K562 (cell line): Measurements from ENCODE around the gene MYH11. TPM values are rescaled to one million over a fixed set of nuclear protein-coding genes. Genes with fewer than 3 reads are reported as not detected.

Source experiments
- ATAC-seq: fragments of 200-7000 bp; cut with Tn5 transposase; 3 replicates; pipeline ENCODE4 v1.9.1; 2020; ENCODE audit warnings: moderate library complexity
- BruUV-seq: library from RNA; stranded (reverse); fragments of 400-500 nt; replicated peaks from 2 replicates; lab custom pipeline; 2021; lab: Mats Ljungman, UMichigan
- CTCF ChIA-PET: fragments of 300-600 bp; formaldehyde crosslinking; extraction: SDS; loops from one replicate; lab custom pipeline; 2021; ENCODE audit warnings: low intra/inter-chr PET ratio; lab: Yijun Ruan, JAX
- POLR2A ChIA-PET: fragments of 300-600, 350-650 bp; sonication (Branson Sonifier 250); formaldehyde crosslinking; extraction: SDS; loops from one replicate; lab custom pipeline; 2021; ENCODE audit warnings: antibody characterized with exemption, inconsistent platforms; lab: Yijun Ruan, JAX
- DNase-seq, 4 experiments: peaks; one replicate each; pipeline versions ENCODE4 v3.0.0 to v3.0.0-alpha.2; 2011 to 2018; ENCODE audit warnings: low spot score in 3 of 4, mixed read lengths in 3 of 4; ENCODE audit errors: extremely low read depth in 1 of 4
- FAIRE-seq: peaks from 2 replicates; lab custom pipeline; 2011; peaks lifted over from hg19 to GRCh38; lab: Jason Lieb, UNC
- H2AFZ ChIP-seq: 2 replicates; pipeline ENCODE4 v1.6.0; 2011; ENCODE audit warnings: low read depth, low read length, control low read depth, inconsistent platforms
- H3K27ac ChIP-seq: fragments of 200-600 bp; 3 replicates; pipeline ENCODE4 v1.8.0; 2011; ENCODE audit warnings: low read depth, mild to moderate bottlenecking, control low read depth, inconsistent platforms, low read length, moderate library complexity, mixed read lengths; ENCODE audit errors: extremely low read depth
- H3K27me3 ChIP-seq, 2 experiments: fragments of 300-600 bp in 1 of 2; 2 replicates in 1 of 2; 3 replicates in 1 of 2; pipeline versions ENCODE4 v1.6.0 to v1.8.0; 2011; ENCODE audit warnings: inconsistent platforms in 2 of 2, low read length in 2 of 2, mild to moderate bottlenecking in 1 of 2, mixed read lengths in 1 of 2, moderate library complexity in 1 of 2; ENCODE audit not compliant: control insufficient read depth in 2 of 2, insufficient read depth in 2 of 2
- H3K36me3 ChIP-seq: fragments of 300-600 bp; 3 replicates; pipeline ENCODE4 v1.8.0; 2011; ENCODE audit warnings: mild to moderate bottlenecking, low read length, inconsistent platforms; ENCODE audit not compliant: control insufficient read depth, insufficient read depth
- H3K4me1 ChIP-seq, 2 experiments: fragments of 200-600 bp in 1 of 2; replicated peaks in 1 of 2; 2 replicates in 1 of 2; 3 replicates in 1 of 2; pipeline versions ENCODE4 v1.5.1 to v1.8.0; 2011; ENCODE audit warnings: inconsistent platforms in 2 of 2, low read length in 2 of 2, mild to moderate bottlenecking in 1 of 2, mixed read lengths in 1 of 2, moderate library complexity in 1 of 2; ENCODE audit not compliant: control insufficient read depth in 2 of 2, insufficient read depth in 2 of 2
- H3K4me2 ChIP-seq: 2 replicates; pipeline ENCODE4 v1.6.1; 2011; ENCODE audit warnings: low read length, control low read depth, inconsistent platforms, mixed read lengths; ENCODE audit not compliant: insufficient read depth
- H3K4me3 ChIP-seq: fragments of 200-600 bp; sonication (generic), shearing (Covaris generic); 2 replicates; pipeline ENCODE4 v1.5.1; 2016; ENCODE audit warnings: control low read depth, inconsistent platforms
- H3K79me2 ChIP-seq: fragments of 200-600 bp; 3 replicates; pipeline ENCODE4 v1.8.0; 2011; ENCODE audit warnings: low read length, inconsistent platforms; ENCODE audit not compliant: control insufficient read depth, insufficient read depth
- H3K9ac ChIP-seq, 2 experiments: 2 replicates each; pipeline versions ENCODE4 v1.6.0 to v1.6.1; 2011; ENCODE audit warnings: low read depth in 2 of 2, low read length in 2 of 2, control low read depth in 1 of 2, inconsistent platforms in 1 of 2, mild to moderate bottlenecking in 1 of 2, mixed read lengths in 1 of 2; ENCODE audit not compliant: insufficient read depth in 1 of 2
- H3K9me1 ChIP-seq: one replicate; pipeline ENCODE4 v1.6.0; 2011; ENCODE audit warnings: inconsistent platforms, mild to moderate bottlenecking, low read length, moderate library complexity; ENCODE audit not compliant: control insufficient read depth, insufficient read depth
- H3K9me3 ChIP-seq: replicated peaks from 2 replicates; pipeline ENCODE4 v1.5.1; 2011; ENCODE audit warnings: low read depth, low read length, inconsistent platforms; ENCODE audit not compliant: control insufficient read depth, insufficient read depth
- H4K20me1 ChIP-seq: replicated peaks from 2 replicates; pipeline ENCODE4 v1.6.1; 2011; ENCODE audit warnings: low read length, inconsistent platforms, mixed read lengths; ENCODE audit not compliant: control insufficient read depth, insufficient read depth
- BCOR ChIP-seq: fragments of 450-650 bp; IDR thresholded peaks from 2 replicates; pipeline ENCODE4 v1.6.1; 2016
- BHLHE40 ChIP-seq: IDR thresholded peaks from 2 replicates; pipeline ENCODE4 v1.6.1; 2011; ENCODE audit warnings: low read length, improper control_type of control experiment
- BRD9 ChIP-seq: fragments of 450-650 bp; IDR thresholded peaks from 2 replicates; pipeline ENCODE4 v1.6.1; 2018; ENCODE audit warnings: low read depth; ENCODE audit not compliant: partially characterized antibody
- EWSR1 ChIP-seq: fragments of 450-650 bp; IDR thresholded peaks from 2 replicates; pipeline ENCODE4 v1.6.1; 2018; ENCODE audit warnings: borderline replicate concordance, mild to moderate bottlenecking, low read depth, moderate library complexity; ENCODE audit not compliant: partially characterized antibody
- FOXA1 ChIP-seq: fragments of 450-650 bp; IDR thresholded peaks from 2 replicates; pipeline ENCODE4 v1.6.1; 2016; ENCODE audit warnings: mild to moderate bottlenecking, borderline replicate concordance
- FOXJ3 ChIP-seq: sonication (generic); formaldehyde crosslinking; IDR thresholded peaks from 2 replicates; pipeline ENCODE4 v1.4.0; 2020; ENCODE audit warnings: mild to moderate bottlenecking, missing genetic modification reagents
- FUS ChIP-seq: fragments of 200-400 bp; formaldehyde crosslinking; optimal IDR thresholded peaks from 2 replicates; pipeline ENCODE3; 2017; ENCODE audit warnings: low read depth, low read length
- IFI16 ChIP-seq: fragments of 250-450 bp; sonication (Bioruptor Pico); IDR thresholded peaks from 2 replicates; pipeline ENCODE4 v2.1.2; 2022; ENCODE audit warnings: mild to moderate bottlenecking, inconsistent platforms
- MBD2 ChIP-seq: sonication (generic); IDR thresholded peaks from 2 replicates; pipeline ENCODE4 v1.6.1; 2016; ENCODE audit warnings: low read depth, borderline replicate concordance
- MTA2 ChIP-seq: fragments of 450-650 bp; IDR thresholded peaks from 2 replicates; pipeline ENCODE4 v1.6.1; 2016; ENCODE audit warnings: low read depth
- NR3C1 ChIP-seq: sonication (generic); formaldehyde crosslinking; IDR thresholded peaks from 2 replicates; pipeline ENCODE4 v1.8.1; 2022; ENCODE audit warnings: missing genetic modification reagents
- PHF20 ChIP-seq: fragments of 450-650 bp; IDR thresholded peaks from 2 replicates; pipeline ENCODE4 v1.6.1; 2018; ENCODE audit not compliant: partially characterized antibody
- RBM25 ChIP-seq: fragments of 200-400 bp; formaldehyde crosslinking; IDR thresholded peaks from 2 replicates; pipeline ENCODE4 v1.6.1; 2018; ENCODE audit warnings: low read length, low read depth, moderate library complexity; ENCODE audit not compliant: severe bottlenecking
- XRCC4 ChIP-seq: IDR thresholded peaks from one replicate; pipeline ENCODE4 v1.6.1; 2011; ENCODE audit not compliant: insufficient read depth, insufficient read length; ENCODE audit errors: extremely low read depth
- YY1 ChIP-seq, 3 experiments: IDR thresholded peaks; 2 replicates each; pipeline ENCODE4 v1.6.1; 2011; ENCODE audit warnings: low read length in 2 of 3, mild to moderate bottlenecking in 2 of 3, moderate library complexity in 2 of 3, borderline replicate concordance in 1 of 3, control low read depth in 1 of 3, low read depth in 1 of 3; ENCODE audit not compliant: insufficient read depth in 3 of 3, insufficient replicate concordance in 2 of 3, control insufficient read depth in 1 of 3, insufficient read length in 1 of 3; ENCODE audit errors: extremely low read depth in 1 of 3
- ZNF766 ChIP-seq: fragments of 200-800 bp; sonication (Bioruptor generic); conservative IDR thresholded peaks from 2 replicates; pipeline ENCODE4 v1.6.1; 2016; ENCODE audit warnings: missing genetic modification characterization, missing compliant biosample characterization
- WGBS: fragments of 100-300 bp; shearing (Covaris generic); methylation state at CpG from one replicate; pipeline ENCODE4 v1.1.6; 2016; ENCODE audit warnings: low coverage, mixed read lengths; ENCODE audit not compliant: insufficient coverage; ENCODE audit errors: missing lambda C conversion rate; 5-methylcytosine and 5-hydroxymethylcytosine counted together
- in situ Hi-C: fragments of 300-500 bp; cut with MboI; formaldehyde crosslinking; loops from 4 replicates; pipeline ENCODE4 v1.15.0; 2018; ENCODE audit warnings: inconsistent platforms, mixed read lengths
- intact Hi-C: fragments of 100-400 bp; cut with micrococcal nuclease; formaldehyde crosslinking; loops from 2 replicates; pipeline ENCODE4 v1.14.2; 2022
- polyA plus RNA-seq, 8 experiments: library from polyadenylated mRNA; depleted of rRNA in 4 of 8; stranded (reverse) in 5 of 8; unstranded in 3 of 8; fragments of >200 nt; fragmentation: Nextera tagmentation in 2 of 8; fragmentation: Illumina TruSeq in 1 of 8; extraction: Ambion mirVana in 2 of 8; extraction: Trizol in 1 of 8; gene quantifications; 2 replicates each; pipeline versions ENCODE4 v1.2.1 to v1.2.3, GENCODE V29; 2011 to 2014; ENCODE audit warnings: inconsistent platforms in 1 of 8, missing spikeins in 1 of 8
- total RNA-seq, 7 experiments: library from RNA; depleted of rRNA in 6 of 7; stranded (reverse); fragments of >200 nt in 6 of 7; fragmentation: Illumina TruSeq in 2 of 7; extraction: Trizol in 2 of 7; gene quantifications; 2 replicates each; pipeline versions ENCODE4 v1.2.1 to v1.2.3, GENCODE V29; 2011 to 2021; ENCODE audit warnings: low replicate concordance in 1 of 7
- TF ChIP-seq, protein P1 (sequence below): sonication (generic); formaldehyde crosslinking; IDR thresholded peaks from 2 replicates; pipeline ENCODE4 v1.8.0; 2022; ENCODE audit warnings: mild to moderate bottlenecking, missing genetic modification reagents

Gene MYH11
- total and polyA plus RNA-seq, 9 of the 15 experiments (the other 6 are each of a cell fraction or from before 2014, with no cell fraction given), result 0.05 to 0.47 (median 0.08) TPM; not detected in 5

DNA sequence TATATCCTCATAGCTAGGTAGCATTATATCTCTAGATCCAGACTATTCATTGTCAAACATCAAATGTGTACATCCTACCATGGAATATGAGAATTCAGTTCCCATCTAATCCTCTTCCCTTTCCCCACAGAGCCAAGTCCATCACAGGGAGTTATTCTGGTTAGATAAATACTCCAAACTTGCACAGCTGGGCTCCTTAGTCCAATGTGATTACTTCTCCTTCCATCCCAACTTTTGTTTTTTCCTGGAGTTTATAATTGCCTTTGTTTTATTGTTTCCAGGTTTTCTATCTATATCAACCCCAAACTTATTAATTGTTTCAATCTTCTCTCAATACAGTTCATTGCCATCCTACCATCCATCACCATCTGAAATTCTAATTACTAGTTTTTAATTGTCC lies 59.9 kb downstream of the MYH11 start (continued):
- no peak for TF ChIP-seq FOXA1

DNA sequence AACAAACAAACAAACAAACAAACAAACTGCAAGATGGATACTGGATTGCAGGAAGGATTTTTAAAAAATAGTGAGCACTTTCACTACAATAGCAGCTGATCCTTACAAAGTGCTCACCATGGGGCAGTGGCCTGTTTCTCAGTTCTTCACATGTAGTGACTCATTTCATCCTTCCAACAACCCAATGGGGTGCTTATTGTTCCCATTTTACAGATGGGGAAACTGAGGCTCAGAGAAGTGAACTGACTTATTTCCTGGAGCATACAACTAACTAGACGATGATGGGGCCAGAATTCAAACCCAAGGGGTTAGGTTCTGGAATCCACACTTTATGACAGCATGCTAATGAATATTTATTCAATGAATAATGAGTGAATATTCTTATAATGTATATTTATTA lies 61.2 kb downstream of the MYH11 start:
- Histone ChIP-seq H2AFZ (no peak overlapping the region), H3K4me1 (no peaks in the 10 kb centered on the region), H3K27ac (no peak overlapping the region), H3K9ac (no peak overlapping the region), H3K36me3 (no peaks in the 10 kb centered on the region), H3K79me2 (no peaks in the 10 kb centered on the region), H3K9me1 (no peaks in the 10 kb centered on the region), H3K4me3 (no peak overlapping the region), H3K4me2 (no peak overlapping the region), H4K20me1 (no peaks in the 10 kb centered on the region), H3K9me3 (peaks cover 5% of the 10 kb centered on the region; the same call in 1 of the 2 replicates), H3K27me3 (peaks cover 0 to 2% of the 10 kb centered on the region in 2 experiments; a peak in 2 of 5 replicates)
- in situ Hi-C loops (no loop called here), intact Hi-C loops (no loop called here)
- ChIA-PET POLR2A (interaction anchor here (0.8 kb wide), 1 partner anchor 34 kb away, joined by 3 read pairs; no protein-coding TSS in a partner anchor), CTCF (no interaction called here)
- no TSS peak for BruUV-seq
- no peak for DNase-seq
- FAIRE-seq, result no peak
- no peak for ATAC-seq
- WGBS, result 4% methylated on average over 1 of the region's 1 CpG
- TF ChIP-seq XRCC4, result no peak
- no peak for TF ChIP-seq FUS
- TF ChIP-seq IFI16 (CRISPR knock-in tag), result no peak
- TF ChIP-seq BRD9, result no peak
- no peak for TF ChIP-seq MBD2
- TF ChIP-seq, protein P1, sequence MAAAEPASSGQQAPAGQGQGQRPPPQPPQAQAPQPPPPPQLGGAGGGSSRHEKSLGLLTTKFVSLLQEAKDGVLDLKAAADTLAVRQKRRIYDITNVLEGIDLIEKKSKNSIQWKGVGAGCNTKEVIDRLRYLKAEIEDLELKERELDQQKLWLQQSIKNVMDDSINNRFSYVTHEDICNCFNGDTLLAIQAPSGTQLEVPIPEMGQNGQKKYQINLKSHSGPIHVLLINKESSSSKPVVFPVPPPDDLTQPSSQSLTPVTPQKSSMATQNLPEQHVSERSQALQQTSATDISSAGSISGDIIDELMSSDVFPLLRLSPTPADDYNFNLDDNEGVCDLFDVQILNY (CRISPR knock-in tag), result no peak
- no peak for TF ChIP-seq BHLHE40
- no peak for TF ChIP-seq YY1 (IDR thresholded peaks at IDR 0.05; ENCODE audit: borderline replicate concordance in 1 of 3, control insufficient read depth in 1 of 3, extremely low read depth in 1 of 3, insufficient read depth in 3 of 3, insufficient read length in 1 of 3, insufficient replicate concordance in 2 of 3, low read depth in 1 of 3, low read length in 2 of 3)
- TF ChIP-seq BCOR, result peak; percentile 73
- TF ChIP-seq MTA2, result no peak
- no peak for TF ChIP-seq ZNF766
- TF ChIP-seq RBM25, result peak; percentile 58
- no peak for TF ChIP-seq FOXJ3 (CRISPR knock-in tag)
- TF ChIP-seq PHF20, result no peak
- TF ChIP-seq NR3C1 (CRISPR knock-in tag), result no peak
- no peak for TF ChIP-seq EWSR1
